ENCODE results near the gene OR3A3.

- TF ChIP-seq HDGF (IDR thresholded peaks at IDR 0.05; ENCODE audit: borderline replicate concordance) (no peak), FOXK2 (IDR thresholded peaks at IDR 0.05) (no peak), NFRKB (IDR thresholded peaks at IDR 0.05) (no peak), FOXM1 (IDR thresholded peaks at IDR 0.05; ENCODE audit: borderline replicate concordance) (no peak), SUZ12 (IDR thresholded peaks at IDR 0.05) (no peak), ELF4 (IDR thresholded peaks at IDR 0.05) (no peak), BHLHE40 (IDR thresholded peaks at IDR 0.05; ENCODE audit: borderline replicate concordance) (no peak), CTBP1 (IDR thresholded peaks at IDR 0.05; ENCODE audit: borderline replicate concordance) (no peak), L3MBTL2 (conservative IDR thresholded peaks at IDR 0.05) (no peak), FOXA1 (IDR thresholded peaks at IDR 0.05) (no peak), SP1 (IDR thresholded peaks at IDR 0.05) (no peak)
These were observed 32.8 kb upstream of the OR3A3 start for GRCh38 chr17:3378321-3378720.
